Endodermal cell (in vitro differentiated cells): Measurements from ENCODE around the gene MPZL1. TPM values are rescaled to one million over a fixed set of nuclear protein-coding genes. Genes with fewer than 3 reads are reported as not detected.
"Not testable (repeated sequence)": the region's sequence is repeated elsewhere in the genome, so short reads cannot be mapped to it uniquely, and the experiment has no call there.

ENCODE experiments used
- DNase-seq: peaks from one replicate; pipeline ENCODE4 v3.0.0-alpha.2; 2017
- H3K27ac ChIP-seq: 2 replicates; pipeline ENCODE4 v1.5.1; 2013; ENCODE audit warnings: mild to moderate bottlenecking, low read depth, low read length, moderate library complexity
- H3K27me3 ChIP-seq: 2 replicates; pipeline ENCODE4 v1.6.1; 2013; ENCODE audit warnings: mild to moderate bottlenecking, low read length, moderate library complexity; ENCODE audit not compliant: insufficient read depth, control insufficient read depth, poor library complexity, severe bottlenecking
- H3K36me3 ChIP-seq: 2 replicates; pipeline ENCODE4 v1.7.0; 2013; ENCODE audit warnings: mild to moderate bottlenecking, low read length, moderate library complexity; ENCODE audit not compliant: control insufficient read depth, insufficient read depth
- H3K4me1 ChIP-seq: one replicate; pipeline ENCODE4 v1.7.0; 2013; ENCODE audit warnings: low read length; ENCODE audit not compliant: control insufficient read depth, insufficient read depth
- H3K4me3 ChIP-seq: 2 replicates; pipeline ENCODE4 v1.5.1; 2013; ENCODE audit warnings: mild to moderate bottlenecking, low read length, moderate library complexity
- H3K9ac ChIP-seq: 2 replicates; pipeline ENCODE4 v1.6.1; 2013; ENCODE audit warnings: mild to moderate bottlenecking, low read length, moderate library complexity; ENCODE audit not compliant: poor library complexity, severe bottlenecking; ENCODE audit errors: extremely low read depth
- H3K9me3 ChIP-seq: 2 replicates; pipeline ENCODE4 v1.6.1; 2013; ENCODE audit warnings: mild to moderate bottlenecking, low read length, moderate library complexity; ENCODE audit not compliant: control insufficient read depth
- H3K27ac Mint-ChIP-seq: 2 replicates; pipeline ENCODE4 v1.8.0; 2020; ENCODE audit warnings: mixed read lengths
- H3K27me3 Mint-ChIP-seq: 2 replicates; pipeline ENCODE4 v1.8.0; 2021; ENCODE audit warnings: mild to moderate bottlenecking, mixed read lengths; ENCODE audit not compliant: insufficient read depth
- H3K36me3 Mint-ChIP-seq: 2 replicates; pipeline ENCODE4 v1.8.0; 2020; ENCODE audit warnings: low read depth, mixed read lengths
- H3K4me1 Mint-ChIP-seq: 2 replicates; pipeline ENCODE4 v1.8.0; 2020; ENCODE audit warnings: mixed read lengths
- H3K4me3 Mint-ChIP-seq: 2 replicates; pipeline ENCODE4 v1.8.0; 2020; ENCODE audit warnings: mild to moderate bottlenecking, moderate library complexity, mixed read lengths
- H3K9me3 Mint-ChIP-seq: 2 replicates; pipeline ENCODE4 v1.8.0; 2020; ENCODE audit warnings: mild to moderate bottlenecking, mixed read lengths
- WGBS, 2 experiments: methylation state at CpG; one replicate each; pipeline versions ENCODE4 v1.1.5 to v1.1.7; 2013; ENCODE audit warnings: missing lambda C conversion rate in 2 of 2, mixed read lengths in 1 of 2; ENCODE audit not compliant: insufficient coverage in 1 of 2, insufficient read length in 1 of 2; 5-methylcytosine and 5-hydroxymethylcytosine counted together
- total RNA-seq, 2 donors: library from RNA; stranded (reverse); fragmentation: NEBNext Ultra II Directional in 1 of 2; extraction: Animal tissue kit (Norgen Biotek cat#: 25700) in 1 of 2; gene quantifications; 2 replicates in 1 of 2; 3 replicates in 1 of 2; pipeline ENCODE4 v1.2.1, GENCODE V29; 2021
- TF ChIP-seq, protein P1 (sequence below): fragments of 200-600 bp; sonication (generic); conservative IDR thresholded peaks from 2 replicates; pipeline ENCODE4 v1.5.0; 2021; ENCODE audit warnings: antibody characterized with exemption, mild to moderate bottlenecking

Gene MPZL1
- total RNA-seq, 2 donors from 2014 or later, result 111 to 114 TPM

DNA sequence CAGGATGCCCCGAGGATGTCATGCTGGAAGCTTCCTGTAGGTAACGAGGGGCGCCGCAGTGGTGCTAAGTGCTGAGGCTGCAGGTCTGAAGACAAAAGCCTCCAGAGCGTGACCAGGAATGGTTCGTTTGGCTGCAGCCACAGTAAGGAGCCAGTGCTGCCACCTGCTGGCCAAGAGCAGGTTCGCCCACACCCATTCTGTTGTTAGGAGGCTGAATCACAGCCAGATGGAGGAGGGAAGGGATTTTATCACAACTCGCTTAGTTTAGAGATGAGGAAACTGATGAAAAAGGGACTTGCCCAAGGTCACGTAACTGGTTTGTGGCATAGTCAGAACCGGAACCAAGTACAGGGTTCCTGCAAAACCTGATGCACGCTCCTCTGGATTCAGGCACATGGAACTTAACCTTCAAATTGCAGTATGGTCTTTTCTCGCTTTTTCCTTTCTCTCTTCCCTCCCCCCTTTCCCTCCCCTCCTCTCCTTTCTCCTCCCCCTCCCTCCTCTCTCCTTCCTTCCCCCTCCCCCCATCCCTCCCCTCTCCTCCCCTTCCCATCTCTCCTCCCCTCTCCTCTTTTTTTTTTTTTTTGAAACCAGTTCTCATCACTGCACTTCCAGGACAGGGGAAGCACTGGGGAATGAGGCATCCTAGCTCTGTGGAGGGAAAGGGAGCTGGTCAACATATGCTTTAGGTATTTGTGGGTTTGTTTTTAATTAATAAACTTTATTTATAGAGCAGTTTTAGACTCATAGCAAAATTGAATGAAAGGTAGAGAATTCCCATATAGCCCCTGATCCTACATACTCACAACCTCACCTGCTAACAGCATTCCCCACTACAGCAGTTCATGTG, 81.8 kb downstream of the MPZL1 start:
- no peaks in the 10 kb centered on the region for H3K27me3 Mint-ChIP-seq
- TF ChIP-seq, protein P1, sequence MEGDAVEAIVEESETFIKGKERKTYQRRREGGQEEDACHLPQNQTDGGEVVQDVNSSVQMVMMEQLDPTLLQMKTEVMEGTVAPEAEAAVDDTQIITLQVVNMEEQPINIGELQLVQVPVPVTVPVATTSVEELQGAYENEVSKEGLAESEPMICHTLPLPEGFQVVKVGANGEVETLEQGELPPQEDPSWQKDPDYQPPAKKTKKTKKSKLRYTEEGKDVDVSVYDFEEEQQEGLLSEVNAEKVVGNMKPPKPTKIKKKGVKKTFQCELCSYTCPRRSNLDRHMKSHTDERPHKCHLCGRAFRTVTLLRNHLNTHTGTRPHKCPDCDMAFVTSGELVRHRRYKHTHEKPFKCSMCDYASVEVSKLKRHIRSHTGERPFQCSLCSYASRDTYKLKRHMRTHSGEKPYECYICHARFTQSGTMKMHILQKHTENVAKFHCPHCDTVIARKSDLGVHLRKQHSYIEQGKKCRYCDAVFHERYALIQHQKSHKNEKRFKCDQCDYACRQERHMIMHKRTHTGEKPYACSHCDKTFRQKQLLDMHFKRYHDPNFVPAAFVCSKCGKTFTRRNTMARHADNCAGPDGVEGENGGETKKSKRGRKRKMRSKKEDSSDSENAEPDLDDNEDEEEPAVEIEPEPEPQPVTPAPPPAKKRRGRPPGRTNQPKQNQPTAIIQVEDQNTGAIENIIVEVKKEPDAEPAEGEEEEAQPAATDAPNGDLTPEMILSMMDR, result peak; percentile 99
- peaks cover 31% of the 10 kb centered on the region for H3K36me3 Mint-ChIP-seq
- Histone ChIP-seq H3K36me3 (no peaks in the 10 kb centered on the region), H3K9ac (no peak overlapping the region), H3K4me3 (no peak overlapping the region), H3K27ac (no peak overlapping the region), H3K4me1 (peaks cover 2% of the 10 kb centered on the region), H3K9me3 (peaks cover 41% of the 10 kb centered on the region), H3K27me3 (no peaks in the 10 kb centered on the region)
- H3K4me1 Mint-ChIP-seq, result peaks cover 9% of the 10 kb centered on the region
- peaks cover 48% of the 10 kb centered on the region for H3K9me3 Mint-ChIP-seq
- WGBS, 2 experiments, result 40 to 42% methylated on average over 11 to 12 of the region's 12 CpGs
- H3K4me3 Mint-ChIP-seq, result no peak overlapping the region
- H3K27ac Mint-ChIP-seq, result no peak overlapping the region
- peak; percentile 98 for DNase-seq

DNA sequence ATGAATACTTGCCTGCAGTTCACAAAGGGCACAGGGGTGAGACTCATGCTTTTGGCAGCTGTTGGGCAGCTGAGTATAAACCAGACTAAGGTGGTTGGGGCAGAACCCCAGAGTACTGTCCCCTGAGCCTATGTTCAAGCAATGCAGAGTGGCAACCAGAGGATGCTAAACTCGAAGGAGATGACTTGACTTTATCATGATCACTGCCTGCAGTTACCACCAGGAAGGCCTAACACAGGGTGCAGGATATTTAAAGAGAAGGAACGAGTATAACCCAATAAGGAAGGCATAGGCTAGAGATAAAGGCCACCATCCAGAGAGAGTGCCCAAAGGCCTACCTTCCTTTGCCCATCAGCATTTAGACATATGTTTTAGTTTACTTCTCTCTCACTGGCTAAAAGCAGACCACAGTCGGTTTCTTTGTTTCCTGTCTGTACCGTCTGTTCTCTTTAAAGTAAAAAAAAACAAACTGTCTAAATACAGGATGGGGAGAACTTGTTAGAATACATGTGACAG, 83.3 kb downstream of the MPZL1 start:
- Histone ChIP-seq H3K27me3 (no peaks in the 10 kb centered on the region), H3K4me1 (no peaks in the 10 kb centered on the region), H3K36me3 (no peaks in the 10 kb centered on the region), H3K9ac (no peak overlapping the region), H3K27ac (no peak overlapping the region), H3K9me3 (peaks cover 41% of the 10 kb centered on the region), H3K4me3 (no peak overlapping the region)
- Mint-ChIP-seq H3K4me1 (peaks cover 6% of the 10 kb centered on the region), H3K27me3 (no peaks in the 10 kb centered on the region), H3K9me3 (peaks cover 48% of the 10 kb centered on the region), H3K27ac (no peak overlapping the region), H3K4me3 (no peak overlapping the region), H3K36me3 (peaks cover 35% of the 10 kb centered on the region)
- TF ChIP-seq, protein P1, result no peak
- 92 to 97% methylated on average over 4 of the region's 4 CpGs for WGBS, 2 experiments
- no peak for DNase-seq

DNA sequence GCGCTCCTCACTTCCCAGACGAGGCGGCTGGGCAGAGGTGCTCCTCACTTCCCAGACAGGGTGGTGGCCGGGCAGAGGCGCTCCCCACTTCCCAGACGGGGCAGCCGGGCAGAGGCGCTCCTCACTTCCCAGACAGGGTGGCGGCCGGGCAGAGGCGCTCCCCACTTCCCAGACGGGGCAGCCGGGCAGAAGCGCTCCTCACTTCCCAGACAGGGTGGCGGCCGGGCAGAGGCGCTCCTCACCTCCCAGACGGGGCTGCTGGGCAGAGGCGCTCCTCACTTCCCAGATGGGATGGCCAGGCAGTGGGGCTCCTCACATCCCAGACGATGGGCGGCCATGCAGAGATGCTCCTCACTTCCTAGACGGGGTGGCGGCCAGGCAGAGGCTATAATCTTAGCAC, 84.5 kb downstream of the MPZL1 start:
- not testable (repeated sequence) for H3K36me3 ChIP-seq, H3K27ac ChIP-seq, DNase-seq, H3K27me3 Mint-ChIP-seq, H3K27me3 ChIP-seq, H3K4me3 ChIP-seq, H3K4me1 ChIP-seq, H3K4me3 Mint-ChIP-seq, H3K4me1 Mint-ChIP-seq, H3K27ac Mint-ChIP-seq, H3K9ac ChIP-seq
- 87 to 93% methylated on average over 8 to 23 of the region's 23 CpGs for WGBS, 2 experiments
- Mint-ChIP-seq H3K9me3 (peaks cover 48% of the 10 kb centered on the region), H3K36me3 (peaks cover 35% of the 10 kb centered on the region)
- peaks cover 41% of the 10 kb centered on the region for H3K9me3 ChIP-seq

DNA sequence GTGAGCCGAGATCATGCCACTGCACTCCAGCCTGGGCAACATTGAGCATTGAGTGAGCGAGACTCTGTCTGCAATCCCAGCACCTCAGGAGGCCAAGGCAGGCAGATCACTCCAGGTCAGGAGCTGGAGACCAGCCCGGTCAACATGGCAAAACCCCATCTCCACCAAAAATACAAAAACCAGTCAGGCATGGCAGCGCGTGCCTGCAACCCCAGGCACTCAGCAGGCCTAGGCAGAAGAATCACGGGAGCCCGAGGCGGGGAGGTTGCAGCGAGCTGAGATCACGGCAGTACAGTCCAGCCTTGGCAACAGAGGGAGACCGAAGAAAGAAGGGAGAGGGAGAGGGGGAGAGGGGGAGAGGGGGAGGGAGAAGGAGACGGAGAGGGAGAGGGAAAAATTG, 84.9 kb downstream of the MPZL1 start:
- WGBS, 2 experiments, result 94% methylated on average over 10 of the region's 12 CpGs; no CpG with 5 or more reads in 1 of the 2 experiments
- H3K27ac Mint-ChIP-seq, H3K4me1 ChIP-seq, H3K27ac ChIP-seq, H3K4me1 Mint-ChIP-seq, H3K4me3 ChIP-seq, H3K27me3 Mint-ChIP-seq, H3K9ac ChIP-seq, H3K36me3 ChIP-seq, H3K27me3 ChIP-seq, DNase-seq, H3K4me3 Mint-ChIP-seq: not testable (repeated sequence)
- Mint-ChIP-seq H3K9me3 (peaks cover 48% of the 10 kb centered on the region), H3K36me3 (peaks cover 32% of the 10 kb centered on the region)
- peaks cover 41% of the 10 kb centered on the region for H3K9me3 ChIP-seq
